Stimulated activated CD8-positive, alpha-beta memory T cell treated with anti-CD3 and anti-CD28 coated beads, Interleukin-4, amount 100 ng/mL, for 48 hours (primary cell): Measurements from ENCODE around the gene ARHGAP26.

Source experiments
- DNase-seq: peaks from one replicate; pipeline ENCODE4 v3.0.0-alpha.2; 2020

The ARHGAP26 gene

GRCh38 chr5:143265995-143266394, 495.8 kb downstream of the ARHGAP26 start:
- no peak for DNase-seq

GRCh38 chr5:143267186-143267585, 497.0 kb downstream of the ARHGAP26 start:
- DNase-seq = no peak

GRCh38 chr5:143268388-143268787, 498.2 kb downstream of the ARHGAP26 start:
- no peak for DNase-seq

GRCh38 chr5:143271431-143271830, 501.3 kb downstream of the ARHGAP26 start:
- no peak for DNase-seq

- DNase-seq = no peak
Observed at GRCh38 chr5:143274952-143275351, 504.8 kb downstream of the ARHGAP26 start.

GRCh38 chr5:143275512-143276363, 505.6 kb downstream of the ARHGAP26 start:
- no peak for DNase-seq

- DNase-seq = no peak
Observed at GRCh38 chr5:143277536-143277935, 507.4 kb downstream of the ARHGAP26 start.
